ENCODE results near the gene SLC10A3.

- no peak for TF ChIP-seq CTCF (IDR thresholded peaks at IDR 0.05)
- no peak for TF ChIP-seq POLR2A (IDR thresholded peaks at IDR 0.05)
These were observed 1.2 kb downstream of the SLC10A3 start for GRCh38 chrX:154489182-154489581.

Measured in testis (tissue), 2 donors.